Iris pigment epithelial cell (primary cell): ENCODE results near the gene ZNF496.
"Not testable (repeated sequence)": the region's sequence is repeated elsewhere in the genome, so short reads cannot be mapped to it uniquely, and the experiment has no call there.

Experiments used
- DNase-seq: peaks from one replicate; pipeline ENCODE4 v3.0.0-alpha.2; 2011; ENCODE audit warnings: low read depth

ZNF496 gene

DNA sequence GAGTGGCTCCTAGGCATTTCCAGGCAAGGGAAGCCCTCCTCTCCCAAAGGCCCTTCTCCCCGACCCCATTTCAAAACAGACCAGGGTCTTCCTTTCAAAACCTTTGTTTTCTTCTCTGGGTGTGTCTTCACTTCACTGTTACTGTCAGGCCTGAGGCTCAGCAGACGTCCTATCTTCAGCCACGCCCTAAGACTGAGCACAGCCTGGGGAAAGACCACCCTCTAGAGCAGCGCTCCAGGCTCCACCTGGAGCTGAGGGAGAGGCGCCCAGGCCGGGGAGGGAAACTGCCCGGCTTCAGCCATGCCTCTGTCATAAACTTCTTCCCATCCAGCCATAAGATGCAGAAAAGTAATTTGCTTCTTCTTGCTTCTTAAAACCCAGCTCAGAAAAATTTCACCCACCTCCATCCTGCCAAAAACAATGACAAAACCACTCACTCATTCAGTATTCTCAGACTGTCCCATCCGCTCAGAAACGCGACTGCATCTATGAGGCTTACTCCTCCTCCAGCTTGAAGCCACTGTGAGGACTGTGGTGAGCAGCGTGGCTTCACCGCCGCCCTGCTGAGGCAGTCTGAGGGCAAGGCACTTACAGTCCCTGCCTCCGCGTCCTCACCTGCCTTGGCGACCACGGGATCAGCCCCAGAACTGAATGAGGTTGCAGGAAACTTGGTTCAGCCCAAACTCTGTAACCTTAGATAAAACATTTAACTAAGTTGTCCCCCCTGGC, 39.7 kb downstream of the ZNF496 start:
- DNase-seq, result no peak

DNA sequence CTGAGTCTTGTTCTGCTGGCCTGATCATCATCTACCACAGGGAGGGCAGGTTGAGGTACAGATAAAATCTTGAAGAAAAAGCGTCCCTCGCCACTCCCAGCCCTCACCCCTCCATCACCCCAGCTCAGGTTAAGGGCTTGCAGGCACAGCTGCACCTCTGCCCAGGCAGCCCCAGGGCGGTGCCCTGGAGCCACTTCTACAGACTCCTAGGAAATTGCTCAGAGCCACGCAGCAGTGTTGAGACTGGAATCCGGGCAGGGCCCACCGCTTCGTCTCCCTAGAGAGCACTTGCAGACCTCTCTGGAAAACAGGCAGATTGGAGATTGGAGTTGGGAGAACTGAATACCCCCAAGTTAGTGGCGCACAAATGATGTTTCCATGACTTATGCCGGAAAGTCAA, 40.5 kb downstream of the ZNF496 start:
- DNase-seq, result no peak

- DNase-seq, result no peak
Observed at GRCh38 chr1:247290576-247290975, 41.1 kb downstream of the ZNF496 start.

- DNase-seq, result not testable (repeated sequence)
Observed at GRCh38 chr1:247289274-247289892, 42.3 kb downstream of the ZNF496 start.

GRCh38 chr1:247288341-247288740, 43.3 kb downstream of the ZNF496 start:
- no peak for DNase-seq

GRCh38 chr1:247287460-247287859, 44.2 kb downstream of the ZNF496 start:
- no peak for DNase-seq

- no peak for DNase-seq
Observed at GRCh38 chr1:247286134-247286670, 45.5 kb downstream of the ZNF496 start.

GRCh38 chr1:247281001-247281574, 50.6 kb downstream of the ZNF496 start:
- DNase-seq, result peak; percentile 31

DNA sequence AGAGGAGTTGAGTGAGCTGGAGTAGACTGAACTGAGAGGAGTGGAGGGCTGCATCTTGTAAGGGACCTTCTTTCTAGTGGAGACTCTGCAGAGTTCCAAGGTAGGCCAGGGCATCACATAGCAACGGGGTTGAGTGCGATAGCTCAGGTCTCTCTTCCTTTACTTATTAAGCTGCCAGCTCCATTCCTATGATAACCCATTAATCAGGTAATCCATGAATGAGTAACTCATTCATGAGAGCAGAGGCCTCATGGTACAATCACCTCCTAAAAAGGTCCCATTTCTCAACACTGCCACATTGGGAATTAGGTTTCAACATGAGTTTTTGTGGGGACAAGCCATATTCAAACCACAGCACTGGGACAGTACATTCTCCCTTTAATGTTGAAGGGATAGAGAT, 54.5 kb downstream of the ZNF496 start:
- DNase-seq, result no peak

DNA sequence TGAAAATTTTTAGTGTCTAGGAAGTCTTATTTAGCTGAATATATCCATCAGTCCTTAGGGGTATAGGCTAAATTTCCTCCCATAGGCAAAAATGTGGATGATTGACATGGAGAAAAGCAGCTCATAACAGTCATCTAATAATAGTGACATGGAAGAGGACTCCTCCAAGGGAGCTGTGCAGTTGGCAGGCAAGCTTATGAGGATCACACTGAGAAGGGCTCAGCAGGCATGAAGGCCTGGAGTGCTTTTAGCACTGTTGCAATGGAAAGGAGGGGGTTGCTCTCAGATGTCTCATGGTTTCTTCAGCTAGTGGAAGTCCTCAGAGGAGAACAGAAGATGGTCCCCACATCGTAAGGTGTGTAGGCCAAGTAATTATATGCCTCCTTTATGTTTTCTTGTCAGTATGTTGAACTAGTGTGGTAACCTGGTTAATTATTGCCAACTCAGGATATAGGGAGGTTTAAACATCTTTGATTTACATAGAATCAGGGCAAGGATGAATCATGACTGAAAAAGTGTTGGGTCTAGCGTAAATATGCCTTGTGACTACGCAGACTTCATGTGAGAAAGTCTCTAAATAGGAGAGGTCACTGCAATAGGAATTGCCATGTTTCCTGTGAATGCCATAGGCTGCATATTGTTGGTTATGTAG, 56.9 kb downstream of the ZNF496 start:
- DNase-seq, result no peak

- DNase-seq, result no peak
Observed at GRCh38 chr1:247273013-247273412, 58.7 kb downstream of the ZNF496 start.

DNA sequence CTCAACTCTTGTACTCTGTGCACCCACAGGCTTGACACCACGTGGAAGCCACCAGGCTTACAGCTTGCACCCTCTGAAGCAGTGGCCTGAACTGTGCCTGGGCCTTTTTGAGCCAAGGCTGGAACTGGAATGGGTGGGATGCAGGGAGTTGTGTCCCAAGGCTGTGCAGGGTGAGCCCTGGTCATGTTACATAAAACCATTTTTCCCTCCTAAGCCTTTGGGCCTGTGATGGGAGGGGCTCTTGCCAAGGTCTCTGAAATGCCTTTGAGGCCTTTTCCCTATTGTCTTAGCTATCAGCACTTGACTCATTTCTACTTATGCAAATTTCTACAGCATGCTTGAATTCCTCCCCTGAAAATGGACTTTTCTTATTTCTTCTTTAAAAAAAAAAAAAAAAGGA, 61.7 kb downstream of the ZNF496 start:
- no peak for DNase-seq

- no peak for DNase-seq
Observed at GRCh38 chr1:247269133-247269532, 62.5 kb downstream of the ZNF496 start.

DNA sequence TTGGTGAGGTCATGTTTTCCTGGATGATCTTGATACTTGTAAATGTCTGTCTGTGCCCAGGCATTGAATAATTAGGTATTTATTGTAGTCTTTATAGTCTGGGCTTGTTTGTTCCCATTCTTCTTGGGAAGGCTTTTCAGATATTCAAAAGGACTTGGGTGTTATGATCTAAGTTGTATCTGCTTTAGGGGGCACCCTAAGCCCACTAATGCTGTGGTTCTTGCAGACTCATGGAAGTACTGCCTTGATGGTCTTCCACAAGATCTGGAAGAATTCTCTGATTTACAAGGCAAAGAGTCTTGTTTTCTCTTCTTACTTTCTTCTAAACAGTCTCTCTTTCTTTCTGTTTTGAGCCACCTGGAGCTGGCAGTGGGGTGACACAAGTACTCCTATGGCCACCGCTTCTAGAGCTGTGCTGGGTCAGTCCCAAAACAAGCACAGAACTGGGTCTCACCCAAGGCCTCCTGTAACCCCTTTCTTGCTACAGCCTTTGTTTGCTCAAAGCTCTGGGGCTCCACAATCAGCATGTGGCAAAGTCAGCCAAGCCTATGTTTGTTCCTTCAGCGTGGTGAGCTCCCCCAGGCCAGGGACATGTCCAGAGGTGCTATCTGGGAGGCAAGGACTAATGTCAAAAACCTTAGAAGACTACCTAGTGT, 63.1 kb downstream of the ZNF496 start:
- no peak for DNase-seq

DNA sequence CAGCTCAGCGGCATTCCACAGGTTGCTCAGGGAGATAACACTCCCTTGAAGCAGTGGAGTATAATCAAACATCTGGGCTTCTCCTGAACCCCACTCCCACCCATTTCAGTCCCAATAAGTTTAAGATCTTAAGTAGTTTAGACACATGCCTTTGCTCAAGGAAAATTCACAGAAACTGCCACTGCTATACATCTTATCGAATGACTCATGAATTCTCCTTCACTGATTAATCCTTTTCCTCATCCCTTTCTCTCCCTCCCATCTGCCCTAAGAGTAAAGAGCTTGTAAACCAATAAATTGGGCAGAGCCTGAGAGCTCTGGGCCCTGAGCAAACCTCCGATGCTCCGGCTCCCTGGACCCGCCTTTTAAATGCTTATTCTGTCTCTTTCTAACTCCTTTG, 65.6 kb downstream of the ZNF496 start:
- peak; percentile 39 for DNase-seq

GRCh38 chr1:247255772-247256171, 75.9 kb downstream of the ZNF496 start, which contains the start of gene VN1R5:
VN1R5 (plus strand) TSS chr1:247256072.
- not testable (repeated sequence) for DNase-seq

DNA sequence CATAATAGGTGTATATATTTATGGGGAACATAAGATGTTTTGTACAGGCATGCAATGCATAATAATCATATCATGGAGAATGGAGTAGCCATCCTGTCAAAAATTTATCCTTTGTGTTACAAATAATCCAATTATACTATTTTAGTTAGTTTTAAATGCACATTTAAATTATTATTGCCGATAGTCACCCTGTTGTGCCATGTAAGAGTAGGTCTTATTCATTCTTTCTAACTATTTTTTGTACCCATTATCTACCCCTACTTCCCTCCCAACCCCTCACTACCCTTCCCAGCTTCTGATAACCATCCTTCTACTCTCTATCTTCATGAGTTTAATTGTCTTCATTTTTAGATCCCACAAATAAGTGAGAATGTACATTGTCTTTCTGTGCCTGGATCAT, 84.1 kb downstream of the ZNF496 start:
- DNase-seq, result no peak
